Measurements from ENCODE around the gene CHSY1.

Gene CHSY1

GRCh38 chr15:101185770-101186169 lies 66.1 kb downstream of the CHSY1 start:
- no peak for DNase-seq

GRCh38 chr15:101185336-101185735 lies 66.5 kb downstream of the CHSY1 start:
- no peak for DNase-seq

GRCh38 chr15:101184830-101185229 lies 67.0 kb downstream of the CHSY1 start:
- DNase-seq, result no peak

GRCh38 chr15:101183931-101184305 lies 67.9 kb downstream of the CHSY1 start:
- no peak for DNase-seq

GRCh38 chr15:101183226-101183930 lies 68.5 kb downstream of the CHSY1 start:
- DNase-seq, result no peak

GRCh38 chr15:101182215-101182614 lies 69.6 kb downstream of the CHSY1 start:
- no peak for DNase-seq

- DNase-seq, result no peak
Measured at GRCh38 chr15:101181349-101181748, 70.5 kb downstream of the CHSY1 start.

GRCh38 chr15:101180620-101181307 lies 71.1 kb downstream of the CHSY1 start:
- DNase-seq, result no peak

- no peak for DNase-seq
Measured at GRCh38 chr15:101179341-101180153, 72.3 kb downstream of the CHSY1 start.

GRCh38 chr15:101178931-101179330 lies 72.9 kb downstream of the CHSY1 start:
- no peak for DNase-seq

- no peak for DNase-seq
Measured at GRCh38 chr15:101178479-101178878, 73.4 kb downstream of the CHSY1 start.

GRCh38 chr15:101177866-101178265 lies 74.0 kb downstream of the CHSY1 start:
- DNase-seq, result no peak

GRCh38 chr15:101176625-101177024 lies 75.2 kb downstream of the CHSY1 start:
- no peak for DNase-seq

- DNase-seq, result no peak
Measured at GRCh38 chr15:101175401-101175800, 76.4 kb downstream of the CHSY1 start.

GRCh38 chr15:101174152-101174920 lies 77.5 kb downstream of the CHSY1 start:
- DNase-seq, result no peak

GRCh38 chr15:101173233-101174119 lies 78.4 kb downstream of the CHSY1 start:
- DNase-seq, result no peak

GRCh38 chr15:101172501-101173071 lies 79.3 kb downstream of the CHSY1 start:
- no peak for DNase-seq

GRCh38 chr15:101171954-101172353 lies 79.9 kb downstream of the CHSY1 start:
- DNase-seq, result no peak

- DNase-seq, result no peak
Measured at GRCh38 chr15:101170568-101171350, 81.1 kb downstream of the CHSY1 start.

- no peak for DNase-seq
Measured at GRCh38 chr15:101169495-101170071, 82.3 kb downstream of the CHSY1 start.
